ENCODE results near the gene ATP10A. TPM values are rescaled to one million over a fixed set of nuclear protein-coding genes. Genes with fewer than 3 reads are reported as not detected.

Gene ATP10A
- total RNA-seq, 1 experiment from 2014 or later, result not detected

- no peaks in the 10 kb centered on the region for H3K4me1 ChIP-seq
- no peak overlapping the region for H3K4me3 ChIP-seq (ENCODE audit: low read depth, low read length)
- no peaks in the 10 kb centered on the region for H3K27me3 Mint-ChIP-seq (ENCODE audit: insufficient read depth, unreplicated experiment)
- no peak for TF ChIP-seq CTCF (IDR thresholded peaks at IDR 0.05; ENCODE audit: insufficient read depth in 1 of 2, low read depth in 1 of 2, low read length in 1 of 2, severe bottlenecking in 1 of 2, unreplicated experiment in 1 of 2)
- no peaks in the 10 kb centered on the region for H3K27me3 ChIP-seq (replicated peaks; ENCODE audit: control insufficient read depth, insufficient read depth, low read length)
- no peaks in the 10 kb centered on the region for H3K36me3 Mint-ChIP-seq (ENCODE audit: insufficient read depth, unreplicated experiment)
- no TSS peak for BruUV-seq (replicated peaks)
- no peaks in the 10 kb centered on the region for H3K9me3 ChIP-seq
- H3K9me3 Mint-ChIP-seq (ENCODE audit: unreplicated experiment), result no peaks in the 10 kb centered on the region
- ChIA-PET CTCF (no interaction called here), POLR2A (no interaction called here)
- no peaks in the 10 kb centered on the region for H3K4me1 Mint-ChIP-seq (ENCODE audit: low read depth, unreplicated experiment)
- H3K27ac Mint-ChIP-seq (ENCODE audit: unreplicated experiment), result no peak overlapping the region
- no peaks in the 10 kb centered on the region for H3K36me3 ChIP-seq (ENCODE audit: control insufficient read depth, insufficient read depth, low read length)
- DNase-seq, result no peak
- H3K4me3 Mint-ChIP-seq (ENCODE audit: unreplicated experiment), result no peak overlapping the region
- intact Hi-C loops (cut with micrococcal nuclease; ENCODE audit: unreplicated experiment), result no loop called here
Observed at GRCh38 chr15:25708391-25708790, 154.7 kb downstream of the ATP10A start.

GRCh38 chr15:25707656-25708365 is 155.3 kb downstream of the ATP10A start:
- H3K27ac Mint-ChIP-seq (ENCODE audit: unreplicated experiment), result no peak overlapping the region
- POLR2A ChIA-PET, result no interaction called here
- CTCF ChIA-PET, result no interaction called here
- no peaks in the 10 kb centered on the region for H3K4me1 Mint-ChIP-seq (ENCODE audit: low read depth, unreplicated experiment)
- Histone ChIP-seq H3K4me3 (ENCODE audit: low read depth, low read length) (no peak overlapping the region), H3K9me3 (no peaks in the 10 kb centered on the region), H3K36me3 (ENCODE audit: control insufficient read depth, insufficient read depth, low read length) (no peaks in the 10 kb centered on the region), H3K27me3 (replicated peaks; ENCODE audit: control insufficient read depth, insufficient read depth, low read length) (no peaks in the 10 kb centered on the region), H3K4me1 (no peaks in the 10 kb centered on the region)
- no peak for TF ChIP-seq CTCF (IDR thresholded peaks at IDR 0.05; ENCODE audit: insufficient read depth in 1 of 2, low read depth in 1 of 2, low read length in 1 of 2, severe bottlenecking in 1 of 2, unreplicated experiment in 1 of 2)
- no peak for DNase-seq
- intact Hi-C loops (cut with micrococcal nuclease; ENCODE audit: unreplicated experiment), result no loop called here
- no peaks in the 10 kb centered on the region for H3K36me3 Mint-ChIP-seq (ENCODE audit: insufficient read depth, unreplicated experiment)
- H3K4me3 Mint-ChIP-seq (ENCODE audit: unreplicated experiment), result no peak overlapping the region
- H3K9me3 Mint-ChIP-seq (ENCODE audit: unreplicated experiment), result no peaks in the 10 kb centered on the region
- no TSS peak for BruUV-seq (replicated peaks)
- H3K27me3 Mint-ChIP-seq (ENCODE audit: insufficient read depth, unreplicated experiment), result no peaks in the 10 kb centered on the region

GRCh38 chr15:25706176-25706955 is 156.8 kb downstream of the ATP10A start:
- CTCF ChIA-PET, result no interaction called here
- H3K9me3 Mint-ChIP-seq (ENCODE audit: unreplicated experiment), result no peaks in the 10 kb centered on the region
- no peak overlapping the region for H3K27ac Mint-ChIP-seq (ENCODE audit: unreplicated experiment)
- no peak overlapping the region for H3K4me3 Mint-ChIP-seq (ENCODE audit: unreplicated experiment)
- no peaks in the 10 kb centered on the region for H3K4me1 Mint-ChIP-seq (ENCODE audit: low read depth, unreplicated experiment)
- no TSS peak for BruUV-seq (replicated peaks)
- H3K36me3 Mint-ChIP-seq (ENCODE audit: insufficient read depth, unreplicated experiment), result no peaks in the 10 kb centered on the region
- TF ChIP-seq CTCF (IDR thresholded peaks at IDR 0.05; ENCODE audit: insufficient read depth in 1 of 2, low read depth in 1 of 2, low read length in 1 of 2, severe bottlenecking in 1 of 2, unreplicated experiment in 1 of 2), result no peak
- H3K27me3 ChIP-seq (replicated peaks; ENCODE audit: control insufficient read depth, insufficient read depth, low read length), result no peaks in the 10 kb centered on the region
- H3K27me3 Mint-ChIP-seq (ENCODE audit: insufficient read depth, unreplicated experiment), result no peaks in the 10 kb centered on the region
- POLR2A ChIA-PET, result no interaction called here
- H3K4me3 ChIP-seq (ENCODE audit: low read depth, low read length), result no peak overlapping the region
- H3K4me1 ChIP-seq, result no peaks in the 10 kb centered on the region
- intact Hi-C loops (cut with micrococcal nuclease; ENCODE audit: unreplicated experiment), result no loop called here
- H3K36me3 ChIP-seq (ENCODE audit: control insufficient read depth, insufficient read depth, low read length), result no peaks in the 10 kb centered on the region
- DNase-seq, result no peak
- H3K9me3 ChIP-seq, result no peaks in the 10 kb centered on the region

Measured in Caco-2 (cell line).